Activated naive CD4-positive, alpha-beta T cell treated with anti-CD3 and anti-CD28 coated beads, Interleukin-2, amount 10 ng/mL, durations not matched to agents 7 days and 5 days (primary cell): ENCODE measurements around the gene RHOD.

Experiments
- CTCF ChIA-PET: fragments of 350-600 bp; sonication (Branson Sonifier 250); formaldehyde crosslinking; loops from one replicate; lab custom pipeline; 2021; ENCODE audit warnings: antibody characterized with exemption; lab: Charles Lee
- DNase-seq: peaks from one replicate; pipeline ENCODE4 v3.0.0-alpha.2; 2020
- H3K27ac Mint-ChIP-seq: one replicate; pipeline ENCODE4 v1.8.0; 2021; ENCODE audit warnings: mild to moderate bottlenecking, moderate library complexity, mixed read lengths
- H3K27me3 Mint-ChIP-seq: one replicate; pipeline ENCODE4 v1.8.0; 2021; ENCODE audit warnings: mild to moderate bottlenecking, mixed read lengths
- H3K36me3 Mint-ChIP-seq: one replicate; pipeline ENCODE4 v1.8.0; 2021; ENCODE audit warnings: mixed read lengths
- H3K4me1 Mint-ChIP-seq: one replicate; pipeline ENCODE4 v1.8.0; 2021; ENCODE audit warnings: mixed read lengths
- H3K4me3 Mint-ChIP-seq: one replicate; pipeline ENCODE4 v1.8.0; 2021; ENCODE audit warnings: mild to moderate bottlenecking, moderate library complexity, mixed read lengths
- H3K9me3 Mint-ChIP-seq: one replicate; pipeline ENCODE4 v1.8.0; 2021; ENCODE audit warnings: mixed read lengths

Gene RHOD, protein sequence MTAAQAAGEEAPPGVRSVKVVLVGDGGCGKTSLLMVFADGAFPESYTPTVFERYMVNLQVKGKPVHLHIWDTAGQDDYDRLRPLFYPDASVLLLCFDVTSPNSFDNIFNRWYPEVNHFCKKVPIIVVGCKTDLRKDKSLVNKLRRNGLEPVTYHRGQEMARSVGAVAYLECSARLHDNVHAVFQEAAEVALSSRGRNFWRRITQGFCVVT

DNA sequence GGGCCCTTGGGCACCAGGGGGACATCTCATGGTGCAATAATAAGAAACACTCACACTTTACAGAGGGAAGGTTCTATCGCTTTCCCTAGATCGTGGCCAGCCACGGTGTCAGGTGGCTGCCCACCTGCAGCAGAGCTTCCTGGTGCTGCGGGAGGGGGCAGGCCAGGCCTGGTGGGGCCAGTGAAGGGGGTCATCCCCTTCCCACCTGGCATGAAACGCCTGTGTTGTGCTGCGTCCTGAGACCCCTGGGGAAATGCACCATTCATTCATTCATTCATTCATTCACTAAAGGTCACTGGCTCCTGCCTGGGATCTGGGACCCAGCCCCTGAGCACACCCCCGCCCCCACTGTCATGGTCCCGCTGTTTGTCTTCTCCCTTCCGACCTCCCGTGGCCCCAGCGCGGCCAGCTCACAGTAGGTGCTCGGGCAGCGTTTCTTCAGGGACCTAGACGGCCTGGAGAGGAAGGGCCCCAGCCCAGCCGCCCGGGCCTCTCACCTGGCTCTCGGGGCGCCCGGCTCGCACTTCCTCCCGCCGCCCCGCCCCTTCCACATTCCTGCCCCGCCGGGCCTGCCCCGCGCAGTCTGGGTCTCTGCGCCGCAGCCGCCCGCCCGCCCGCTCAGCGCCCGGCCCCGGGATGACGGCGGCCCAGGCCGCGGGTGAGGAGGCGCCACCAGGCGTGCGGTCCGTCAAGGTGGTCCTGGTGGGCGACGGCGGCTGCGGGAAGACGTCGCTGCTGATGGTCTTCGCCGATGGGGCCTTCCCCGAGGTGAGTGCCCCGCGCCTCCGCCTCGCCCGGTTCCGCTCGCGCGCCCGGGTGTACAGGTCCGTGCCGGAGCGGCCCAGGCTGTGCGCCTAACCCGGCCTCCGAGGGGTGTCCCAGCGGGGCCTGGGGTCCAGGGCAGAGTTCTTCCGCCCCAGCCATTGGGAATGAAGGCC, at the start of gene RHOD:
TSS of gene RHOD (plus strand) at position 581 of the 938 bp plus-strand sequence. CDS start at position 637, 56 bp downstream.
- Mint-ChIP-seq H3K4me1 (peaks cover 12% of the 10 kb centered on the region), H3K27ac (no peak within 1 kb of the TSS), H3K27me3 (peaks cover 84% of the 10 kb centered on the region), H3K36me3 (no peaks in the 10 kb centered on the region), H3K4me3 (peak within 1 kb of the TSS; percentile 48), H3K9me3 (no peaks in the 10 kb centered on the region)
- CTCF ChIA-PET = interaction anchor here (6.0 kb wide), 1 partner anchor 16 kb away, joined by 48 read pairs; no protein-coding TSS in a partner anchor
- peak; percentile 58 for DNase-seq

DNA sequence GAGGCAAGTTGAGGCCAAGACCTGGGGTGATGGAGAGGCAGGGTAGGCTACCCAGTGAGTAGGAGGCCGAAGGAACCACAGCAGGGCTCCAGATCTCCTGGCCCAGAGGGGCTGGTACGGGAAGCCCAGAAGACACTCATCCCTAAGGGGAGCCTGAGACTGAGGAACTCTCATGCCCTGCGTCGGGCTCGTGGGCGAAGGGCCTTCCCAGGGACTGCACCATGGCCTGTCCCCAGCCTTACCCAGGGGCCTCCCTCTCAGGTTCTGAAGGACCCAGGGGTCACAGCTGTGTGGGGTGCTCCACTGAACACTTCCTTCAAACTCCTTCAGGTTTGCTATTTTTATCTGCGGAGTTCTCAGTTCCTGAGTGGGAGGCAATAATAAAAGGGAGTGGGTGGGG, 49.5 kb upstream of the RHOD start:
- no peak overlapping the region for H3K4me3 Mint-ChIP-seq
- CTCF ChIA-PET = no interaction called here

DNA sequence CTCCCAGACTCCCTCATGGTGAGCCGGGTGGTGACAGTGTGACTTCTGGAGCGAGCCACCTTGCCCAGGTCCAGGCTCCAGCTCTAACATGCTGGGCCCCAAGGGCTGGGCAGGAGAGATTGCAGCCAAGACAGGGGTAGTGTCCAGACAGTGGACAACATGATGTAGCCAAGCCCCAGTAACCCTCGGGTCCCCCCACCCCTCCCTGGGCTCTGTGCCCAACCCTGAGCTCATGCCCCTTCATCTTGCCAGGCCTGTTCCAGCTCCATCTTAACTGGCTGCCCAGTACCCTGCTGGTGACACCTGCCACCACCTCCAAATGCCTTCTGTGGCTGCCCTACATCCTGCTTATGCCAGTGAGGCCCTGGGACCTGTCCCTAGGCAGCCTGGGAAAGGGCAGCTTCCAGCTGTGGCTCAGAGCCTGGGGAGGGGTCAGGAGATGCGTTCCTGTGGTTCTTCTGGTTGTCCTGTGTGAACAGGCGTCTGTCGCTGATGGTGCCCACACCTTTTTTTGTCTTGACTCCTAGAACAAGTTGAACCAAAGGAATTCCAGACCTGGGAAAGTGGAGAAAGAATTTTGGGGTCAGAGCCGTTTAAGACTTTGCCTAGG, 46.2 kb upstream of the RHOD start:
- no peaks in the 10 kb centered on the region for H3K9me3 Mint-ChIP-seq
- no peak for DNase-seq
- peaks cover 42% of the 10 kb centered on the region for H3K27me3 Mint-ChIP-seq
- H3K4me1 Mint-ChIP-seq = no peaks in the 10 kb centered on the region
- H3K27ac Mint-ChIP-seq = no peak overlapping the region
- CTCF ChIA-PET = no interaction called here
- H3K36me3 Mint-ChIP-seq = no peaks in the 10 kb centered on the region
- H3K4me3 Mint-ChIP-seq = no peak overlapping the region

More for the DNA sequence above, 49.5 kb upstream of the RHOD start:
- H3K27me3 Mint-ChIP-seq = peaks cover 25% of the 10 kb centered on the region
- no peak for DNase-seq
- no peaks in the 10 kb centered on the region for H3K9me3 Mint-ChIP-seq
- no peaks in the 10 kb centered on the region for H3K36me3 Mint-ChIP-seq
- H3K4me1 Mint-ChIP-seq = no peaks in the 10 kb centered on the region
- no peak overlapping the region for H3K27ac Mint-ChIP-seq

DNA sequence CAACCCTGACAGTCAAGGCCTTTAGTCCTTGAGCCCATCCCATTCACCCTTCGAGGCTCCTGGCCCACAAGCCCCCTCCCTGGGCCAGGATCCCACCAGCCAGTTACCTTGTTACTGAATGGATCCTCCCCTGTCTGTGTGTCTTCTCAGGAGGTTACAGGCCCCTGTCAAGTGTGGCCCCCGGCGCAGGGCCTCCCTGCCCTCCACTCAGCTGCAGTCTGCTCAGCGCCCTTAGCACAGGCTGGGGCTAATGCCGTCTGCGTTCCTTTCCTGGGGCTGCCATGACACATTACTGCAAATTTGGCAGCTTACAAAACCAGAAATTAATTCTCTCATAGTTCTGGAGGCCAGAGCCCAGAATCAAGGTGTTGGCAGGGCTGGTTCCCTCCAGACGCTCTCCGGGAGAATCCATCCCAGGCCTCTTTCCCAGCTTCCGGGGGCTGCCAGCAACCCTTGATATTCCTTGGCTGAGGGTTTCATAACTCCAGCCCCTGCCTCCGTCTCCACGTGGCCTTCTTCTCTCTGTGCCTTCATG, 43.1 kb upstream of the RHOD start:
- Mint-ChIP-seq H3K36me3 (no peaks in the 10 kb centered on the region), H3K27ac (no peak overlapping the region), H3K4me3 (no peak overlapping the region), H3K27me3 (peaks cover 59% of the 10 kb centered on the region), H3K9me3 (no peaks in the 10 kb centered on the region), H3K4me1 (no peaks in the 10 kb centered on the region)
- DNase-seq = no peak
- CTCF ChIA-PET = no interaction called here

DNA sequence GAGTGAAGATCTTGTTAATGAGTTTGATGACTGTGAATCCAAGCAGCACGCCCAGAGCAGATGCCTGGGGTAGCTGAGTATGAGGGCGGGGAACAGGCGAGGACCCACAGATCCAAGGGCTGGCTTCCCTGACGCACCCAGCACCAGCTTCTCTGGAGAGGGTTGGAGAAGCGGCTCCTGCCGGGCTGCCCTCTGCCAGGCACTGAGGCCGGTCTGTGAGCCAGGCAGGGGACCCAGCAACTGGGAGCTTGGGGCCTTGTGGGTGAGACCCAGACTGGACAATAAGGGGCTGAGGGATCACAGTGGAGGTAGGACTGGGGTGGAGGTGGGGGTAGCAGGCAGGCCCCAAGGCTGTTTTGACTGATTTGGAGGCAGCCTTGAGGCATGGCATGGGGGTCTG, 42.3 kb upstream of the RHOD start:
- DNase-seq = no peak
- H3K9me3 Mint-ChIP-seq = peaks cover 3% of the 10 kb centered on the region
- peaks cover 67% of the 10 kb centered on the region for H3K27me3 Mint-ChIP-seq
- no peak overlapping the region for H3K4me3 Mint-ChIP-seq
- CTCF ChIA-PET = interaction anchor here (0.6 kb wide), 1 partner anchor 564 kb away, joined by 4 read pairs; no protein-coding TSS in a partner anchor
- H3K4me1 Mint-ChIP-seq = no peaks in the 10 kb centered on the region
- H3K27ac Mint-ChIP-seq = no peak overlapping the region
- no peaks in the 10 kb centered on the region for H3K36me3 Mint-ChIP-seq

DNA sequence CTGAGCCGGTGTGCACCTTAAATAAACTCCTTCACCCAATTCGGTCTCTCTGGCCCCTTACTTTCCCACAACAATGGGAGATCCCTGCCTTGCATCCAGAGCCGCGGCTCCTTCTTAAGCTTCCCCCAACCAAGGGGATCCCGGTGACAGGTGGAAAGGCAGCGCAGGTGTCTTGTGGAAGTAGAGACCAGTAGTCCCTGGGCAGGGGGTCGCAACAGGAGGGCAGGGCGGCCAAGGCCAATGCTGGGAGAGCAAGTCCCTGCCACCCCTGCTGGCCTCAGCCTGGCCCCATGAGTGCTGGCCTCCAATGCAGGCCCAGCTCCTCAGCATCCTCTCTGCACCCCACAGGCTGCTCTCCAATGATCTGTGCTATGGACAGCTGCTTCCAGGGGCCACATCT, 41.6 kb upstream of the RHOD start:
- H3K4me1 Mint-ChIP-seq = no peaks in the 10 kb centered on the region
- DNase-seq = no peak
- H3K27me3 Mint-ChIP-seq = peaks cover 68% of the 10 kb centered on the region
- H3K27ac Mint-ChIP-seq = no peak overlapping the region
- CTCF ChIA-PET = no interaction called here
- peaks cover 3% of the 10 kb centered on the region for H3K9me3 Mint-ChIP-seq
- no peaks in the 10 kb centered on the region for H3K36me3 Mint-ChIP-seq
- H3K4me3 Mint-ChIP-seq = no peak overlapping the region

DNA sequence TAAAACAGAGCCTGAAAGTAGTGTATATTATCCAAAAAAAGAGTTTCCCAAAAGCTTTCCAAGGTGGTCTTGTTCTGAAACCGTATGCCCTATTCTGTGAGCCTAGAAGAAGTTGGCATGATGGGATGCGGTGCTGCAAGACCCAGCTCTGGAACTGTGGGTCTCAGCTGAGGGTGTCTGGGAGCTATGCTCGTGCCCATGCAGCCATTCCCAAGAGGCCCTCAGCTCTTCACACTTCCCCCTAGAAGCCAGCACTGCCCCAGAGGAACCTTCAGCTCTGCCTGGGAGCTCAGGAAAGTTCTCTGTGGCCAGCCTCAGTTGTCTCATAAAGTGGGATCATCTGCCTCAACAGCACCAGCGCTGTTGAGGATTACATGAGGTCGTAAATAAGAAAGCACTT, 40.1 kb upstream of the RHOD start:
- H3K27me3 Mint-ChIP-seq = peaks cover 78% of the 10 kb centered on the region
- no peaks in the 10 kb centered on the region for H3K36me3 Mint-ChIP-seq
- DNase-seq = no peak
- CTCF ChIA-PET = interaction anchor here (1.1 to 1.4 kb wide), 2 partner anchors 10 to 37 kb away, joined by 3 to 5 read pairs; no protein-coding TSS in a partner anchor
- H3K4me1 Mint-ChIP-seq = no peaks in the 10 kb centered on the region
- no peak overlapping the region for H3K27ac Mint-ChIP-seq
- no peak overlapping the region for H3K4me3 Mint-ChIP-seq
- H3K9me3 Mint-ChIP-seq = peaks cover 3% of the 10 kb centered on the region

DNA sequence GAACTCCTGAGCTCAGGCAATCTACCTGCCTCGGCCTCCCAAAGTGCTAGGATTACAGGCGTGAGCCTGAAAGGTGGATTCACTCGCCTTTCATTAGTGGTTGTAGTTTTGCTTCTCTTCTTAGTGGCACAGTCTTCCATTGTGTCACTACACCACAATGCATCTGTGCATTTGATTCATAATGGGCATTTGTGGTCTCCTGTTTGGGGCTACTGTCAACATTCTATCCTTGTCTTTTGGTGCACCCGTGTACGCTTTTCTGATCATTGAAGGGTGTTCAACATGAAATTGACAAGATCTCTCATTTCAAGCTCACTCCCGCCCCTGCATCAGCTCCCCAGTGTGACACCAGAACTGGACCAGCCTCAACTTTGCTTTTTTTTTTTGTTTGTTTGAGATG, 35.7 kb upstream of the RHOD start:
- Mint-ChIP-seq H3K4me3 (no peak overlapping the region), H3K4me1 (peaks cover 28% of the 10 kb centered on the region), H3K9me3 (peaks cover 3% of the 10 kb centered on the region), H3K27ac (no peak overlapping the region), H3K36me3 (no peaks in the 10 kb centered on the region), H3K27me3 (peaks cover 89% of the 10 kb centered on the region)
- CTCF ChIA-PET = interaction anchor here (0.6 to 0.9 kb wide), 2 partner anchors 20 to 234 kb away, joined by 3 read pairs; no protein-coding TSS in a partner anchor
- DNase-seq = no peak

DNA sequence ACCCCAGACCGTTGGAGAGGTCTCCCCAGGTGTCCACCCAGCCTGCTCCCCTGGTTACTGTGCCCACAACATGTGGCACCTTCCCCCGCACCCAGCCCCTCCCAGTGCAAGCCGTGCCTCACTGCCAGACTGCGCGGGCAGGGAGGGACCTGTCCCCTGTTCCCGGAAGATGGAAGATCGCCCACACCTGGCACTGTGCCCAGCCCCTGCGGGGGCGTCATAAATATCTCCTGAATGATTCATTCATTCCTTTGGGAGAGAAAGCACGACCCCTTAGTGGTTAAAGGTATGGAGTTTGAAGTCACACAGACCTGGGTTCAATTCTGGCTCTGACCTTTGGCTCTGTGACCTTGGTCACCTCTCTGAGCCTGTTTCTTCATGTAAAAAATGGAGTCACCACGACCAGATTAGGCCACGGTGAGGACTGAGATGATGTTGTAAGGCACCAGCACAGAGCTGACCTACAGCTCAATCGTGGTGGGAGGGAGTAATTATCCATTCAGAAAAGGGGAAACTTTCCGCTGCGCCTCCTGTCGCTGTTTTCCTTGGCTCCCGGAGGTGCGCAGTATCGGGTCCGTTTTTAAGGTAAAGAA, 34.2 kb upstream of the RHOD start:
- H3K4me3 Mint-ChIP-seq = no peak overlapping the region
- H3K9me3 Mint-ChIP-seq = peaks cover 3% of the 10 kb centered on the region
- CTCF ChIA-PET = interaction anchor here (0.9 kb wide), 1 partner anchor 274 kb away, joined by 3 read pairs; no protein-coding TSS in a partner anchor
- peaks cover 92% of the 10 kb centered on the region for H3K27me3 Mint-ChIP-seq
- peaks cover 28% of the 10 kb centered on the region for H3K4me1 Mint-ChIP-seq
- H3K36me3 Mint-ChIP-seq = no peaks in the 10 kb centered on the region
- H3K27ac Mint-ChIP-seq = no peak overlapping the region
- DNase-seq = no peak

DNA sequence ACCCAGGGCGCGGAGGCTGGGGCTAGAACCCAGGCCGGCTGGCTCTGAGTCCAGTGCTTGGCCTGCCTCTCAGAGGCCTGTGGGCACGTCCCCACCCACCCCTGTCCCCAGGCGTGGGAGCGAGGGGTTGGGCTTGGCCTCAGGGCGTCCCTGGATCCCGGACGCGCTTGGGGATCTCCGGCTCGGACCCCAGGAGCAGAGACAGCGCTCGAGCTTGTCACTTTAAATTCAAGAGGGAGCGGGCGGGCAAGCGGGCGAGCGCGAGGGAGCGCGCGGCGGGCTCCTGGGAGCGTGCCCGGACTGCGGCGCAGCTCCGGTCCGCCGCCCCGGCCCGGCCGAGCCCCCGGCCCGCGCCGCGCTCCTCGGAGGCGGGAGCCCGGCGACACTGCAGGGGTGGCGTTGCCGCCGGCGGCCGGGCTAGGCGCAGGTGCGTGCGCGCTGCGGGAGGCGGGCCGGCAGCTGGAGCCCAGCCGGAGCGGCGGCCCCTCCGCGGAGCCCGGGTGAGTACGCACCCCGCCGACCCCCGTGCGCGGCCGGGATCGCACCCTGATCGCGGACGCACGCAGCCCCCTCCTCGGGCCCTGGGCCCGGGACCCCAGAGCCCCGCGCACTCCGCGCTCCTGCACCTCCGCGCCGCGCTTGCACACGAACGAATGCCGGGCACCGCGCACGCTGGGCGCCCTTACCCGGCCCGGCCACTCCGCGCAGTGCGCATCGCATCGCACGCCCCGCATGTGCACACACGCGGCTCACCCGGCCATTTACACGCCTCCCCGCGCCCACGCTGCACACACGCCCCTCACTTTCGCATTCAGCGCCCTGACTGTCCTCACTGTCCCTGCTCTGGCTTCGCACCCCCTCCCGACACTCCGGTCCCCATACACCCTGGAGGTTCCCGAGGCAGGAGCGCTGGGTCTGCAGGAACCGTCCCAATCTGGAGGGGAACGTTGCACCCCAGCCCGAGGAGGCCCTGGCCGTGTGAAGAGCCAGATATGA, 33.4 kb upstream of the RHOD start, which contains the start of gene SYT12:
TSS of gene SYT12 (plus strand) at position 174 of the 996 bp plus-strand sequence. CDS start 7,011 bp downstream, outside the sequence.
- peaks cover 28% of the 10 kb centered on the region for H3K4me1 Mint-ChIP-seq
- H3K36me3 Mint-ChIP-seq = no peaks in the 10 kb centered on the region
- H3K27ac Mint-ChIP-seq = peak within 1 kb of the TSS; percentile 29
- DNase-seq = no peak
- CTCF ChIA-PET = no interaction called here
- peaks cover 3% of the 10 kb centered on the region for H3K9me3 Mint-ChIP-seq
- no peak within 1 kb of the TSS for H3K4me3 Mint-ChIP-seq
- peaks cover 97% of the 10 kb centered on the region for H3K27me3 Mint-ChIP-seq

DNA sequence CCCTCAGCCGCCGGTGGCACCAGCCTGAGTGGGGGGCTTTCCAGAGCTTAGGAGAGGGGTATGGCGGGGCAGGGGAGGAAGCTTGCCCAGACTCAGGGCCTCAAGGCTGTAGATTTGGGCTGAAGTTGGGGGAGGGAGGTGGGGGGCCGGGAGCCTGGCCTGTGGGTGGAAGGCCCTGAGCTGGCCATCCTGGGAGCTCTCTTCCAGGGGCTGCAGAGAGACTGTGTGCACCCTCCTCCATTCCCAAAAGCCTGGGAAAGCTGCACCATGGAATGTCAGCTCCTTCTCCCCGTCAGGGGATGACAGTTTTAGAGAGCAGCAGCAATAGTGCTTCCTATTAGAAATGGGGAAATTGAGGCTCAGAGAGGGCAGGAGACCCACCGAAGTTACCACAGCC, 32.7 kb upstream of the RHOD start:
- H3K27me3 Mint-ChIP-seq = peaks cover 97% of the 10 kb centered on the region
- H3K27ac Mint-ChIP-seq = no peak overlapping the region
- CTCF ChIA-PET = no interaction called here
- no peaks in the 10 kb centered on the region for H3K36me3 Mint-ChIP-seq
- no peak for DNase-seq
- H3K4me3 Mint-ChIP-seq = no peak overlapping the region
- H3K9me3 Mint-ChIP-seq = peaks cover under 1% of the 10 kb centered on the region
- H3K4me1 Mint-ChIP-seq = peaks cover 28% of the 10 kb centered on the region

DNA sequence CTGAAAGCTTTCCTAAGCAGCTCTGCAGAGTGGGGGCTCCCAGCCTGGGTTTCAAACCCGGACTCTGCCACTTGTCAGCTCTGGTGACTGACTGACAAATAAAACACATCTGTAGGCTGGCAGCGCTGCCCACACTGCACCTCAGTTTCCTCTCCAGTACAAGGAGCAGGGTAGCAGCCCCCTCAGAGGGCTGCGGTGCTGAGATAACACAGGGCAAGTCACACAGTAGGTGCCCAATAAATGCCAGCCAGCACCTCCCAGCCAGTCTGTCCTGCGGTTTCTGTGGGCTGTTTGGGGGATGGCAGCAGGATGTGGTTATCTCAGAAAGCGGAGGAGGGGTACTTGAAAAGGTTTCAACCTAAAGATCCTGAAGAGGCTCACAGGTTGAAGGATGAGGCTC, 32.2 kb upstream of the RHOD start:
- Mint-ChIP-seq H3K4me3 (no peak overlapping the region), H3K27me3 (peaks cover 97% of the 10 kb centered on the region), H3K9me3 (no peaks in the 10 kb centered on the region), H3K4me1 (peaks cover 28% of the 10 kb centered on the region), H3K27ac (peak overlapping the region; percentile 72), H3K36me3 (no peaks in the 10 kb centered on the region)
- CTCF ChIA-PET = interaction anchor here (1.0 kb wide), 1 partner anchor 65 kb away, joined by 3 read pairs; no protein-coding TSS in a partner anchor
- DNase-seq = peak; percentile 73
